Retinal pigment epithelial cell (primary cell): ENCODE results near the gene MED10.

Experiments used
- DNase-seq: peaks from one replicate; pipeline ENCODE4 v3.0.0-alpha.2; 2010; ENCODE audit warnings: low read depth
- H3K4me3 ChIP-seq: 2 replicates; pipeline ENCODE4 v1.5.1; 2011; ENCODE audit warnings: mild to moderate bottlenecking, low read length, control low read depth, moderate library complexity
- CTCF ChIP-seq: conservative IDR thresholded peaks from 2 replicates; pipeline ENCODE4 v1.5.1; 2011; ENCODE audit warnings: low read depth, low read length, control low read depth, inconsistent platforms

The MED10 gene

GRCh38 chr5:6338871-6339270 is 39.5 kb downstream of the MED10 start:
- no peak overlapping the region for H3K4me3 ChIP-seq
- TF ChIP-seq CTCF: no peak
- DNase-seq: no peak

- no peak for DNase-seq
- no peak for TF ChIP-seq CTCF
- H3K4me3 ChIP-seq: no peak overlapping the region
Observed at GRCh38 chr5:6338135-6338534, 40.2 kb downstream of the MED10 start.

- no peak for DNase-seq
- TF ChIP-seq CTCF: no peak
Observed at GRCh38 chr5:6333182-6333905, 45.0 kb downstream of the MED10 start.

GRCh38 chr5:6328173-6328572 is 50.2 kb downstream of the MED10 start:
- no peak overlapping the region for H3K4me3 ChIP-seq
- TF ChIP-seq CTCF: no peak
- no peak for DNase-seq

More at GRCh38 chr5:6333182-6333905, 45.0 kb downstream of the MED10 start:
- no peak overlapping the region for H3K4me3 ChIP-seq

GRCh38 chr5:6326776-6327175 is 51.6 kb downstream of the MED10 start:
- H3K4me3 ChIP-seq: no peak overlapping the region
- DNase-seq: no peak
- TF ChIP-seq CTCF: no peak

- no peak overlapping the region for H3K4me3 ChIP-seq
- TF ChIP-seq CTCF: no peak
- no peak for DNase-seq
Observed at GRCh38 chr5:6322163-6322713, 56.1 kb downstream of the MED10 start.
